ENCODE results near the gene CDHR5.

Gene CDHR5

DNA sequence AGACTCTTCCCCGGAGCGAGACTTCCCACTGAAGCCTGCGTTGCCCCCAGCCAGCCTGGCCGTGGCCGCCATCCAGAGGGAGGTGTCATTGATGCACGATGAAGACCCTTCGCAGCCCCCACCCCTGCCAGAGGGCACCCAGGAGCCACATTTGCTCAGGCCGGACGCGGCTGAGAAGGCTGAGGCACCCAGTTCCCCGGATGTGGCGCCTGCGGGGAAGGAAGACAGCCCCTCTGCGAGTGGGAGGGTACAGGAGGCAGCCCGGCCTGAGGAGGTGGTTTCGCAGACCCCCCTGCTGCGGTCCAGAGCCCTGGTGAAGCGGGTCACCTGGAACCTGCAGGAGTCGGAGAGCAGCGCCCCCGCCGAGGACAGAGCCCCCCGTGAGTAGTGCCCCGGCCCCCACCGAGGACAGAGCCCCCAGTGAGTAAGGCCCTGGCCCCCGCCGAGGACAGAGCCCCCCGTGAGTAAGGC lies 15.4 kb downstream of the CDHR5 start:
- no peak for DNase-seq

DNA sequence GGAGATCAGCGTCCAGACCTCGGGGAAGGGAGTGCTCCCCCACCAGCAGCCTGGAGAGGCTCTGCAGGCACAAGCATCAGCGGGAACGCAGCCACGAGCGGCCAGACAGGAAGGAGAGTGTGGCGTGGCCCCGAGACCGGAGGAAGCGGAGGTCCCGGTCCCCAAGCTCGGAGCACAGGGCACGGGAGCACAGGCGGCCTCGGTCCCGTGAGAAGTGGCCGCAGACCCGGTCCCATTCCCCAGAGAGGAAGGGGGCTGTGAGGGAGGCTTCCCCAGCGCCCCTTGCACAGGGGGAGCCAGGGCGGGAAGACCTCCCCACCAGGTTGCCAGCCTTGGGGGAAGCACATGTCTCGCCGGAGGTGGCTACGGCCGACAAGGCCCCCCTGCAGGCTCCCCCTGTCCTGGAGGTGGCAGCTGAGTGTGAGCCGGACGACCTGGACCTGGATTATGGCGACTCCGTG lies 15.9 kb downstream of the CDHR5 start:
- DNase-seq: no peak

DNA sequence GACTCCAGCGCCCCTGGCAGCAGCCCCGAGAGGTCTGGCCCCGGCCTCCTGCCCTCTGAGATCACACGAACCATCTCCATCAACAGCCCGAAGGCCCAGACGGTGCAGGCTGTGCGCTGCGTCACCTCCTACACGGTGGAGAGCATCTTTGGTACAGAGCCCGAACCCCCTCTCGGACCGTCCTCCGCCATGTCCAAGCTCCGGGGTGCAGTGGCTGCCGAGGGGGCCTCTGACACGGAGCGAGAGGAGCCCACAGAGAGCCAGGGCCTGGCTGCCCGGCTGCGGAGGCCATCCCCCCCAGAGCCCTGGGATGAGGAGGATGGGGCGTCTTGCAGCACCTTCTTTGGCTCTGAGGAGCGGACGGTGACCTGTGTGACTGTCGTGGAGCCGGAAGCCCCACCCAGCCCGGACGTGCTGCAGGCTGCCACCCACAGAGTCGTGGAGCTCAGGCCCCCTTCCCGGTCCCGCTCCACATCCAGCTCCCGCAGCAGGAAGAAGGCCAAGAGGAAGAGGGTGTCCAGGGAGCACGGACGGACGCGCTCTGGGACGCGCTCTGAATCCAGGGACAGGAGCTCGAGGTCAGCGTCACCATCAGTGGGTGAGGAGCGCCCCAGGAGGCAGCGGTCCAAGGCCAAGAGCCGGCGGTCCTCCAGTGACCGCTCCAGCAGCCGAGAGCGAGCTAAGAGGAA lies 16.6 kb downstream of the CDHR5 start:
- DNase-seq: no peak

DNA sequence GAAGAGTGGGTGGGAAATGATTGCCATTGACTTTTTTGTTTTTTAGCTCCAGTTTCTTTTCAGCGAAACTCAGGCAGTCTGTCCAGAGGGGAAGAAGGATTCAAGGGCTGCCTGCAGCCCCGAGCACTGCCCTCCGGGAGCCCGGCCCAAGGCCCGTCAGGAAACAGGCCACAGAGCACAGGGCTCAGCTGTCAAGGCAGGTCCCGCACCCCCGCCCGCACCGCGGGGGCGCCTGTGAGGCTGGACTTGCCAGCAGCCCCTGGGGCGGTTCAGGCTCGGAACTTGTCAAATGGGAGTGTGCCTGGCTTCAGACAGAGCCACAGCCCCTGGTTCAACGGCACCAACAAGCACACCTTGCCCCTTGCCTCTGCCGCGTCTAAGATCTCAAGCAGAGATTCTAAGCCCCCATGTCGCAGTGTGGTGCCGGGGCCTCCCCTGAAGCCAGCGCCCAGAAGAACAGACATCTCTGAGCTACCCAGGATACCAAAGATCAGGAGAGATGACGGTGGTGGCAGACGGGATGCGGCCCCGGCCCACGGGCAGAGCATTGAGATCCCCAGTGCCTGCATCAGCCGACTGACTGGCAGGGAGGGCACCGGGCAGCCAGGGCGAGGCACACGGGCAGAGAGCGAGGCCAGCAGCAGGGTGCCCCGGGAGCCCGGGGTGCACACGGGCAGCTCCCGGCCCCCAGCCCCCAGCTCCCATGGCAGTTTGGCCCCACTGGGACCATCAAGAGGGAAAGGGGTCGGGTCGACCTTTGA lies 17.6 kb downstream of the CDHR5 start:
- no peak for DNase-seq

DNA sequence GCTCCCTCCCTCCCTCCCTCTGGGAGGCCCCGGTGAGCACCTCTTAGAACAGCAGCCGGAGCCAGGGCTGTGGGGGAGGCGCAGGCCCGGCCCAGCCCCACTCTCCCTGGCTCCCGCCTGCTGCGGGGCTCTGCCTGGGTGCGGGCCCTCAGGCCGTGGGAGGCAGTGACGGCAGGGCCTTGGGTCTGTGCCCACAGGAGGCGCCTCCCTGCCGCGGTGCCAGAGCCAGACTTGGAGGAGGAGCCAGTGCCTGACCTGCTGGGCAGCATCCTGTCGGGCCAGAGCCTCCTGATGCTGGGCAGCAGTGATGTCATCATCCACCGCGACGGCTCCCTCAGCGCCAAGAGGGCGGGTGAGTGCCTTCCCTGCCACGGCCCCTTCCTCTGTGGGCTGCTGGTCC lies 18.5 kb downstream of the CDHR5 start:
- DNase-seq: no peak

DNA sequence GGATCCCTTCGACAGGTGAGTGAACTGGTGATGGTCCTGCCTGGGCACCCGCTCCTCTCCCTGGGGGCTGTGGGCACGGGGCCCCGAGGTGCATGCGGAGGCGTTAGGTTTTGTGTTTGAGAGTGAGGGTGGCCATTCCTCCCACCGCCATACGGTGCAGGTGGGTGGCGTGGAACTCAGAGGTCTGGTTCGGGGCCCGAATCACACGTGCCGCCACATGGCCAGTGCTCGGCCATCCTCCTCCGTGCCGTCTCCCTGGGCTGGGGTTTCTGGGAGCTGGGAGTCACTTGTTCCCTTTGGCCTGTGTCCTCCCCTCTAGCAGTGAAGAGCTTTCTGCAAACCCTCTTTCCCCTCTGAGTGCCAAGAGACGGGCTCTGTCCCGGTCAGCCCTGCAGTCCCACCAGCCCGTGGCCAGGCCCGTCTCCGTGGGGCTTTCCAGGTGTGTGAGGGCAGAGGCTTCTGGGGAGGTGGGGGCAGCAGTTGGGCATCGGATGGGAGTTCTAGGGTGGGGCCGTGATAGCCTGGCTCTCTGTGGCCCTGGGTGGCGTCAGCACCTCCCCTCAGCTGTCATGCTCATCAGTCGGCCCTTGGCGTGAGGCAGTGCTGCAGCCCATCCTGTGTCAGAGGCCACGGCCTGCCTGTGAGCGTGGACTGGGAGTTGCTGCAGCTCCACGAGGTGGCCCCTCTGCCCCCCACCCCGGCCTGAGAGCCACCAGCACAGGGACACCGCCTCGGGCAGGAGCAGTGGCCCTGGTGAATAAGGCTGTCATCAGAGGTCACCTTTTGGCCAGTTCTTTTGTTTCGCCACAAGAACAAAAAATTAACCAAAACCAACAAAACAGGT lies 19.2 kb downstream of the CDHR5 start:
- no peak for DNase-seq

DNA sequence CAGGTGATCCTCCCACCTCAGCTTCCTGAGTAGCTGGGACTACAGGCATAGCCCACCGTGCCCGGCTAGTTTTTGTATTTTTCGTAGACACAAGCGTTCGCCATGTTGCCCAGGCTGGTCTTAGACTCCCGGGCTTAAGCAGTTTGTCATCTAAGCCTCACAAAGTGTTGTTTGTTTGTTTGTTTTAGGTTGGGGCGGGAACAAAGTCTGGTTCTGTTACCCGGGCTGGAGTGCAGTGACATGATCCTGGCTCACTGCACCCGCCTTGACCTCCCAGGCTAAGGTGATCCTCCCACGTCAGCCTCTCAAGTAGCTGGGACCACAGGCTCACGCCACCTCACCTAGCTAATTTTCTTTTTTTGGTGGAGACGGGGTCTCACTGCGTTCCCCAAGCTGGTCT lies 21.6 kb downstream of the CDHR5 start:
- DNase-seq: no peak

DNA sequence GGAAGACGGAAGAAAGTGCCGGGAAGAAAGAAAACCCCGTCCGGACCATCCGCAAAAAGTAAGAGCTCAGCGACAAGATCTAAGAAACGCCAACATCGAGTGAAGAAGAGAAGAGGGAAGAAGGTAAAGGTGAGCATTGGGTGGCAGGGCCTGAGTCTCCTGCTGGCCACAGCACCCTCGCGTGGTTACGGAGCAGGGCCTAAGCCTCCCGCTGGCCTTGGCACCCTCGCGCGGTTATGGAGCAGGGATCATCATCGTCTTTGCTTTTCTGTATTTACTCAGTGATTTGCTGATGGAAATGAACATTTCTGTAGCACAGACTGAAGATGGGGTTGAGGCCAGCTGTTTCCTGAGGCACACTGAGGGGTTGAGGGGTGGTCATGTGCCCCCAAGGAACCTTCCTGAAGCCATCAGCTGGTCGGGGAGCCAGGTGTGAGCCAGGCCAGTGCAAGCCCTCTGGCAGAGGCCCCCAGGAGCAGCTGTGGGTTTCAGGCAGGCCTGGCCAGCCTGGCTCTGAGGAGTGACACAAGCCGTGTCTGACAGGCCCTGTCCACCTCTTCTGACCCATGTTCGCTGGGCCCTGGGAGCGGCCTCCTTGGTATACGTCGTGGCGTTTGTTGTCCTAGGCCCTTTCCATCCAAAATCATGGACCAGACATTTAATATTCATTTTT lies 23.0 kb downstream of the CDHR5 start:
- no peak for DNase-seq

DNA sequence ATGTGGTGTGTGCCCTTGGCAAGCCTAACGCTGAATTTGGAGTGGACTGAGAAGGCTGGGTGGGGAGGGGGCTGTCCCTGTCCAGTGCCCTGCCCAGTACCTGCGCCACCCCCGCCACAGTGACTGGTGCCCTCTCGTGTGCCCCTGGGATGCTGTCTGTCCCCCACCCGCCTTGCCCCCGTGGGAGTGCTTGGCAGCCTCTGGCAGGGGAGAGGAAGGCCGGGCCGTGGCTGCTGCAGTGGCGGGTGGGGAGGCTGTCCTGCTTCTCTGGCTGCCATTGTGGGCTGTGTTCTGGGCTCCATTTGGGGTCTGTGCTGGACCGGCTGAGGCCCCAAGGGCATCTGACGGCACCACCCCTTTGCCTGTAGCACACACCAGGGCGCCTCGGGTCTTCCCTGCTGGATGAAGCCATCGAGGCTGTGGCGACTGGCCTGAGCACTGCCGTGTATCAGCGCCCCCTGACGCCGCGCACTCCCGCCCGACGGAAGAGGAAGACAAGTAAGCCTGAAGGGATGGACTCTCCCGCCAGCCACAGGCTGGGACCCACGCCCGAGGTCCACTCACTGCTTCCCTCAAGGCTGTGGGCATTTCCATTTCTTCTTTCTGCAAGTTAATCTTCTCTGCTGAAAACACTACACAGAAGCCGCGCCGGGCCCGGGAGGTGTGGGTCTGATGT lies 26.6 kb downstream of the CDHR5 start:
- DNase-seq: no peak

DNA sequence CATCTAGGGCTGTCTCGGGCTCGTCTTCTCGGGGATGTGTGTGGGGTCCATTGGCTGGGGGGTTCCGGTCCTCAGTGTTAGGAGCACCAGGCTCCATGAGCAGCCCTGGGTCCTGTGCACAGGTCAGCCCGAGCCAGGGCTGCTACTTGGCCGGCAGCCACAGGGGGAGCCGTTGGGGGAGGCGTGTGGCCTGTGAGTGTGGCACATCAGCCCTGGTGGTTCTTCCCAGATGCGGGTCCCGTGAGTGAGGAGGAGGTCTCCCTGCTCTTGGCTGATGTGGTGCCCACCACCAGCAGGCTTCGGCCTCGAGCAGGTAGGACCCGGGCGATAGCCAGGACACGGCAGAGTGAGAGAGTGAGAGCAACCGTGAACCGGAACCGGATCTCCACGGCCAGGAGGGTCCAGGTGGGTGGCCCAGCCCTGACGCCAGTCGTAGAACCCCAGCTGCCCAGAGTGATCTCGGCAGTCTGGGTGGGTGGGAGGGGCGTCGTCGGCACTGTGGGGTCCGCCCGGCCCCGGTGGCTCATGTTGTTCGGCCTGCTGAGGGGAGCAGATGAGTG lies 27.5 kb downstream of the CDHR5 start:
- no peak for DNase-seq

DNA sequence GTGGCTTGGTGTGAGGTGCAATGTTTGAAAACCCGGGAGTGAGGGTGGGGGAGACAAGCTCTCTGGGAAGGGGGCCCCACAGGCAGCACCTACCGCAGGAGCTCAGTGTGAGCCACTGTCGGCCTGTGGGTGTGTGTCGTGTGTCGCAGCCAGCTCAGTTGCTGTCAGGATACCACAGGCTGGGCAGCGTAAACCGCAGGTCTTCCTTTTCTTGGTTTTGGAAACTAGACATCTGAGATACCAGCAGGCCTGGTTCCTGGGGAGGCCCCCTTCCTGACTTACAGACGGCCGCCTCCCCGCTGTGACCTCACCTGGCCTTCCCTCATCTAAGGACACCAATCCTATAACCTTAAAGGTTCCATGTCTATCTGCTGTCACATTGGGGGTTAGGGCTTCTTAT lies 28.4 kb downstream of the CDHR5 start:
- no peak for DNase-seq

DNA sequence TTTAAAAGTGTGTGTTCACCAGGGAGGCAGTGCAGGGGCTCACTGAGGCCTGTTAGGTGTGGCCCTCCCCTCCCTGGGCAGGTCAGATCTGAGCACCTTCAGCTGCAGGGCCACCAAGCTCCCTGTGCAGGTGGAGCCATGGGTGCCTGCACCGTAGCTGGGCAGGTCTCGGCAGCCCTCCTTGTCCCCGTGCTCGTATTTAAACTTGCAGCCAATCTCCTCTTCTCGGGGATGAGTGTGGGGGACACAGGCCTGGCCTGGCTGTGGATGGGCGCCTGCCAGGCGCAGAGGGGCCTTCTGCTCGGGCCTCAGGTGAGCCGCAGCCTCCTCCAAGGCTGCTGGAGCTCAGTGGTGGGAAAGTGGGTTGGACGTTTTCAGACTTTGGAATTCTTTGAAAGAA lies 29.4 kb downstream of the CDHR5 start:
- DNase-seq: no peak

DNA sequence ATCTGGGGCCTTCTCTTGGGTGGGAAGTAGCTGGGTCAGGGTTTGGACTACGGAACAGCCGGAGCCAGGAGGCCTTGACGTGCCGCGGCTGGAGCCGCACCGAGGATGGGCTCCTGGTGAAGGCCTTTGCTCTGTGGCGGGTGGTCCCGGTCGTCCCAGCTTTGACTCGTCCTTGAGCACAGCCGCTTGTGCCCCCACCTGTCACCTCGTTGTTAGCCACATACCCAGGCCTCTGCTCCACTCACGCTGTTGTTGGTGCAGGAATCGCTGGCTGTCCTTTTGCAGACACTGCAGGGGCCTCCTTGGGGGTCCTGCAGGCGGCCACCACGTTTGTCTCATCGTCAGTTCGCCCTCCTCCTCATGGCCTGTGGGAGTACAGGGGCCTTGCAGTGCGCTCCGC lies 31.4 kb downstream of the CDHR5 start:
- DNase-seq: no peak

DNA sequence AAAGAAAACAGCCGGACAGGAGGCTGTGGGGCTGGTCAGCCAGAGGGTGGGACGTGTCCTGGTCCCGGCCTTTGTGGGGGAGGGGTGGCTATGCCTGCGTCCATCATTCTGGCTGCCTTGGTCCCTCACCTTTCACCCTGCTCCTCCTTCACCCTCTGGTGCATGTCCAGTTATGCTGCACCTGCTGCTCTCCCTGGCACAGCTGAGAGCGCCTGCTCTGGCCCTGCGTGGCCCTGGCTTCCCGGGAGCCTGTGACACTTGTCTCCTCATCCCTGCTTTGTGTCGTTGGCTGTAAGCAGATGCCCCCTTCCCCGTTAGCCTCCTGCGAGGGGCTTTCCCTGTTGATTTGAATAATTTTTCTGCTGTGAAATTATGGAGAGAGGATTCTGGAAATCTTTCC lies 31.8 kb downstream of the CDHR5 start:
- no peak for DNase-seq

DNA sequence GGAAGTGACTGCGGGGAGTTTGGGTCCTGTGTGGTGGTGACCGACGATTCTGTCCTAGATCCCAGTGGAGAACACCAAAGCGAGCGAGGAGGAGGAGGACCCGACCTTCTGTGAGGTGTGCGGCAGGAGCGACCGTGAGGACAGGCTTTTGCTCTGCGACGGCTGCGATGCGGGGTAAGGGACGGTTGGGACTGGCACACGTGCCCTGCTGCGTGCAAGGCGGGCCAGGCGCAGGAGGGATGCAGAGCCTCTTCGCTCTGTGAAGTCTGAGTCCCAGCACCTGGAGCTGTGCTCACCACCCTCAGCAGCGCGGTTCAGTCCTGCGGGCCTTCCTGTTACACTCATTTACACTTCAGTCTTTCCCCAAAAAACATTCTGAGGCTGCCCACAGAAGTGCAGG lies 32.3 kb downstream of the CDHR5 start:
- no peak for DNase-seq

DNA sequence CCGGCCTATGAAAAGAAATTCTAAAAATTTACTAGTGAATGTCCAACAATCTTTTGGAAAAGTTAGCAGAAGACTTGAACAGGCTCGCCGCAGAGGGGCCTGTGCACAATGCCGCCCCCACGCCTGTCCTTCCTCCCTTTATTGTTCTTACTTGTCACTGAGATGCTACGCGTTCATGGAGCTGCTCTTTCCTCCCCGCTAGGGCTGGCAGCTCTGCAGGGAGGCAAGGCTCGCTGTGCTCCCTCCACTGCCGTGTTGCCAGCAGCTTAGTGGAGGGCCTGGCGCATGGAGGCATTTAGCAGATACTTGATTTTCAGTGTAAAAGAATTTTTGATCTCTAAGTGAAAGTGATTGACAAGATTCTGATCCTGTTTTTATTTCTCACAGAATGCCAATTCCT lies 33.8 kb downstream of the CDHR5 start:
- DNase-seq: no peak

DNA sequence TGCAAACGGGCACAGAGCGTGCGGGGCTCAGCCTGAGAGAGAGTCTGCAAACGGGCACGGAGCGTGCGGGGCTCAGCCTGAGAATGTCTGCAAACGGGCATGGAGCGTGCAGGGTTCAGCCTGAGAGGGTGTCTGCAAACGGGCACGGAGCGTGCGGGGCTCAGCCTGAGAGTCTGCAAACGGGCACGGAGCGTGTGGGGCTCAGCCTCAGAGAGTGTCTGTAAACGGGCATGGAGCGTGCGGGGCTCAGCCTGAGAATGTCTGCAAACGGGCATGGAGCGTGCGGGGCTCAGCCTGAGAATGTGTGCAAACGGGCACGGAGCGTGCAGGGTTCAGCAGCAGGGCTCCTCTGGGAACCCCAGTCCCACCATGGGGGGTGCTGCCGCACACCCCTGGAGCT lies 35.0 kb downstream of the CDHR5 start:
- DNase-seq: no peak

DNA sequence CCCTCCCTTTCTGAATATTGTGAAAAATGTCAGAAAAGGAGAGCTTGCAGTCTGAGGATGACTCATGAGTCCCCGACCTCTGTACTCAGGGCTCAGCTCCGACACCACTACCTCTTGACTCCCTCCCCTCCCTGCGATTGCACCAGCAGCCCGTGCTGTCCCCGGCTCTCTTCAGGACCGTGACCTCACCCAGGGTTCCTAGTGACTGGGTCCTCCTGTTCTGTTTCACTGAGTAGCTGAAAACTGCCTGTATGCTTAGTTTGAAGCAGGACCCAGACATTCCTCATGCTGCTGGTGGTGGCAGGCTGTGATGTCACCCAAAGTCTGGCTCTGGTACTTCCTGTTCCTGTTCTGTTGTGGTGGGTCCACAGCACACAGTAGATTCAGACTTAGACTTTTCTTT lies 36.8 kb downstream of the CDHR5 start:
- peak; percentile 75 to 78 for DNase-seq

DNA sequence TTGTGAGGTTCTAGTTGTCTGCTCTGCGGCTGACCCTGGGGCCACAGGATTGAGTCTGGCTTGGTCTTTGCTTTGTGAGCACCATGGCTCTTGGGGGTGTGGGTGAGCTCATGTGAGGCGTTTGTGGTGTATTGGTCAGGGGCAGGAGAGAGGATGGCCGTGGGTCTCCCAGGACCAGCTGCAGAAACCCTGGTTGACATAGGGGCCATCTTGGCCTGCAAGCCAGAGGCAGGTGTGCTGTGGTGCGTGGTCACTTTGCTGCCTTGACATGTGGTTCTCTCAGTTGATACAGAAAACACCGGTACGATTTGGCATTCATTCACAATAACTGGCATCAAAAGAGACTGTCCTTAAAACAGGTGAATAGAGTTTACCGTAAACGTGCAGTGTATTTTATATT lies 37.2 kb downstream of the CDHR5 start:
- no peak for DNase-seq

DNA sequence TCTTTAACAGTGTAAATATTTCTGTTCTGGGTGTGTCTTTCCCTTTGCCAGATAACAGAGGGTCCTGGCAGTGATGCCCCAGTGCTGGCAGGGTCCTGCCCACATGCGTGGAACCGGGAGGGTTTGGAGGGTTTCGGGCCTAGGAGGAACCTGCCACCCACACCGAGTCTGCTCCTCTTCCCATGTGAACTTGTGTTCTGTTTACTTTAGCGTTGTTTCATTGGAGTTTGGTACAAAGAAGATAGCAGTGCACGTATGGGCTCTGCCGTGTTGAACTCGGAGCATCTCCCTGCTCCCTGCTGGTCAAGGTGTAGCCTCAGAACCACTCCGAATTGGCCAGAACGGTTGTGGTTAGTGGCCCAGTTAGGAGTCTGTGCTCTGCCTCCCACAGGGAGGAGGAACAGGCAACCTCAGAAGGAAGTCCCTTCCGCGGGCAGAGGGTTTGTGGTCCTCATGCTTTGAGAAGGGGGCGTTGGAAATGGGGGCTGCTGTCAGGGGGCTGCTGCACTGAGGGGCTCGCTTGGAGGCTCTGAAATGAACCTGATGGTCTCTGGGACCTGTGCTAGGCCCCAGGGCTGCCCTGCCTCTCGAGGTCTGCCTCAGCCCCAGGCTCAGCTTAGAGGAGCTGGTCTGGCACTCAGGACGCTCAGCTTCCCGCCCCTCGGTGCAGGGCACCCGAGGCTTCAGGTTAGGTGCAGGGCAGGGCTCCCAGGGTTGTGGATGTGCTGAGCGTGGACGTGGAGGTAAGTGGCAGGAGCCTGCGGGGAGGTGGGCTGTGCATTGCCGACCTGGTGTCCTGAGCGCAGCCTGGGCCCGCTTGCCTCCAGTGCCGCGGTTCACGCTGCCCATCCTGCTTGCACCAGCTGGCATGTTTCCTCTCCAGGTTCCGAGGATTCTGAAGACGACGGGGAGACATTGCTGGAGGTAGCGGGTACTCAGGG lies 38.1 kb downstream of the CDHR5 start:
- no peak for DNase-seq

DNA sequence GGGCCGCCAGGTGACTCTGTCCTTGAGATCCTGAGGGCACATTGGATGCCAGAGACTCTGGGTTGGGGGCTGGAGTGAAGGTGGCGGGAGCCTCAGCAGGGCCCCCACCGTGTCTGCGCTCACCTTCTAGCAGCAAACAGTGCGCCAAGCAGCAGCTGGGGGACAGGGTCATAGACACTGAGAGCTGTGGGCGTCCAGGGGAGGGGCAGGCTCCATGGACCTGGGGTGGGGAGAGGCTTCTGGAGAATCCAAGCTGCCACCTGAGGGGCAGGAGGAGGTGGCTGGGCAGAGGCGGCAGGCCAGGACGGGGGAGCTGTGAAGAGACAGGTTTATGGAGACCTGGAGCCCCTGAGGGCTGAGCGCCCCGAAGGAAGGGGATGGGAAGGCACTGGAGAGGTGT lies 40.5 kb downstream of the CDHR5 start:
- no peak for DNase-seq

All from activated CD4-positive, alpha-beta T cell treated with anti-CD3 and anti-CD28 coated beads for 4 hours (primary cell).